SW 1271 (cell line): ENCODE results near the gene LIMK1.
"Not testable (repeated sequence)": the region's sequence is repeated elsewhere in the genome, so short reads cannot be mapped to it uniquely, and the experiment has no call there.

Source experiments
- DNase-seq, 2 experiments: peaks; one replicate each; lab custom pipeline; 2025; lab: John Stamatoyannopoulos, UW

The LIMK1 gene

DNA sequence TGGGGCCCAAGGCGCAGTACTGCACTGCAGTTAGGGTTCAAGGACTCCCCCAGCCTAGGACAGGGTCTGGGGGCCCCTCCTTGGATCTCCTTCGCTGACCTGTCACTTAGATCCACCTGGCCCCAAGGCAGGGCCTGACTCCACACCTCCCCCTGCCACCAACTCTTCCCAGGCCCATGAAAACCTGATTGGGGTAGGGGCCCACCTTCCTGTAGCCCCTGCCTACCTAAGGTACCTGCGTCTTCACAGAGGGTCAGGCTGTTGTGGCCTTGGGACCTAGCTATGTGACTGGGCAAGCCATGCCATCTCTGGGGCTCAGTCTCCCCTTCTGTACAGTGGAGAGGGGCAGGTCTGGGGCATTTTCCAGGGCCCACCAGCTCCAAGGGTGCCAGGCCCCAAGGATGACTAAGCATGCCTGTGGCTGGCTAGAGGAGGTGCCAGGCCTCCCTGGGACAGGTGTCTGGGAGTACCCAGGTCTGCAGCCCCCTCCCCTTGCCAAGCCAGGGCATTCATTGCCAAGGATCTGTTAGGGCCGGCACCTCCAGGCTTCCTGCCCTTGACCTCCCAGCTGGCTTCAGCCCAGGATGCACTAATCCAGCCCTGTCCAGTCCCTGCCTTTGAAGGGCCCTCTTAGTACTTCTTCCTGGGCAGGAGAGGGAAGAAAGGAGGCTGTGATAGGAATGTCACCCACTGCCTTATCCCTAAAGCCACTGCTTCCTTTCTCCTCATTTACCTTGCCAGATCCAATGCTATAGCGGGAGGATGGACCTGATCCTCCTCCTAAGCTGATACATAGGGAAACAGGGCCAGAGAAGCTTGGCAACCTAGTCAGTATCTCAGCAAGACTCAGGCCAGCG is 1.3 kb downstream of the LIMK1 start:
- DNase-seq = no peak

DNA sequence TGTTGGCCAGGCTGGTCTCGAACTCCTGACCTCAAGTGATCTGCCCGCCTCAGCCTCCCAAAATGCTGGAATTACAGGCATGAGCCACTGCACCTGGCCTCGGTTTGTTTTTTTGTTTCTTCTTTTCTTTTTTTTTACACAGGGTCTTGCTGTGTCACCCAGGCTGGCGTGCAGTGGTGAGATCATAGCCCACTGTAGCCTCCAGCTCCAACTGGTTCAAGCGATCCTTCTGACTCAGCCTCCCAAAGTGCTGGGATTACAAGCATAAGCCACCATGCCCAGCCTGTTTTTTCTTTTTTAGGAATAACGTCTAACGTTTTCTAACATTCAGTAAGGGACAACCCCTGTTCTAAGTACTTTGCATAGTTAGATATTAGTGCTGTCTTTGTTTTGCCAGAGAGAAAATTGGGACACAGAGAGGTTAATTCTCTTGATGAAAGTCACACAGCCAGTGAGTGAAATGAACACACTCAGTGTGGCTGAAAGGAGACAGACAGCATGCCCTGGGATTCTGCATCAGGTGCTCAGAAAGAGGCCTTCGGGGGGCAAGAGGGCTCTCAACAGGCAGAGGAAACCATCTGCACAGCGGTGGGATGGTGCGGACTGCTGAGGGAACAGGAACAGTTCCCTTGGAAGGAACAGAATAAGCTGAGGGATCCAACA is 4.3 kb downstream of the LIMK1 start:
- DNase-seq = no peak

DNA sequence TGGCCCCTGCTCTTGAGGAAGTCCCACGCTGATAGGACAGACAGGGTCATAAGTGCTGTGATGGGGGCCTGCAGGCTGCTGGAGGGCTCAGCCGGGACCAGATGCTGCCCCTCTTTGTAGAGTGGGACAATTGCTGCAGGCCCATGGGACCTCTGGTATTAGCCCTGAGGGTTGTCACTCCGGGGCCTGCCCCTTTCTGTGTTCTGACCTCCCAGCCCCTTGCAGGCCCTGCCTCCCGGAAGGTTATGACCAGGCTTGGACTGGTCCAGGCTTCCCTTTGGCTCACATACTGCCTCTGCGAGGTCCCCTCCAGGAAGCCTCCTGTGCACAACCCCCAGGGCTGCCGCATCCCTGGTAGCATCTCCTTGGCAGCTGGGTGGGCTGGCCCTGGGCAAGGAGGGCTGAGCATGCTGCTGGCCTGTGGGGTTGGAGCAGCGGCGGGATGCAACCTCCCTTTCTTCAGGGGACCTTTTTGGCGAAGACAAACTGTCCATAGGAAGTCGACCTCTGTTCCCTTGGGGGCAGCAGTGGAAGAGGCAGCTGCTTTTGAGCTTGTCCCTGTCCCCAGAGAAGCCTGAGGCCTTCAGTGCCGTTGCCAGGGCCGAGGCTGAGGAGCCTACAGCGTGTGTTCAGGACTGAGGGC is 8.8 kb downstream of the LIMK1 start:
- DNase-seq = no peak

DNA sequence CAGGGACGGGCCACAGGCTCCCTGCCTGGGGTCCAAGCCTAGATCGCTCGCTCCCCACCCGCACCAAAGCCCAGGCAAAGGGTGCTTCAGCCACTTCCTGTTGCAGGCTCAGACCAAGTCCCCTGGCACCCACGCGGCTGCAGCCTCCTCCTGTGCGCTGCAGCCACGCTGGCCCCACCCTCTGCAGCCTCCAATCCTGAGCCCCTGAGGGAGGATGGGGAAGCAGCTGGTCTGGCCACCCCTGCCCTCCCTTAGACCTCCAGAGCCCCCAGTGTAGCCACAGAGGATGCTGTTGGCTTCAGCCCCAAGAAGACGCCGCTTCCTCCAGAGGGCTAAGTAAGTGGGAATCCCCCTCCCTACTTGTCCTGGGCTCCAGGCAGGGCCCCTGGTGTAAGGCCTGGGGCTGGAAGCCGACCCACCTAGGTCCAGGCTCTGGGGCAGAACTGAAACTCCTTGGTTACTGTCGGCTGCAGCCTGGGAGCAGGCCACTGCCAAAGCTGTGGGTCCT is 9.4 kb downstream of the LIMK1 start:
- no peak for DNase-seq

DNA sequence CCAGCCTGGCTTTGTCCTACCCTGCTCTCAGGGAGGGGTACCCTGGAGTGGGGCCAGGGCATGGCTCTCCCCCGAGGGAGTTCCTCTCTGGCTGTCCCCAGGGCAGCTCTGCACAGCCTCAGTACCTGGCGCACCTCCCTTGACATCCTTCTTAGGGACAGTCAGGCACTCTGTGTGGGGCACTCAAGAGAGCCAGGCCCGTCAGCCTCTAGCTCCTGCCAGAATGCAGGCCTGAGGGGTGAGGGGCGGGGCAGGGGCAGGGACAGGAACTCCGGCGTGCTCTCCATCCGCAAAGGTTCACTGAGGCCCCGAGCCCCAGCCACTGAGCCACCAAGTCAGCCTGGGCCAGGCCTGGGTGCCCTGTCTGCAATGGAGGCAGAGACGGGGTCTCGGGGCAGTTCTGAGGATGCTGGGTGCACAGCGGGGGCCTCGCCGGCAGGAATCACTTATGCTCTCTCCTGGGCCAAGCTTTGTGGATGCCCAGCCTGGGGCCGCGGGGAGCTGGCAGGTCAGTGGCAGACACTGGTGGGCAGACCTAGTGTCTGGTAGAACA is 10.1 kb downstream of the LIMK1 start:
- DNase-seq = no peak

DNA sequence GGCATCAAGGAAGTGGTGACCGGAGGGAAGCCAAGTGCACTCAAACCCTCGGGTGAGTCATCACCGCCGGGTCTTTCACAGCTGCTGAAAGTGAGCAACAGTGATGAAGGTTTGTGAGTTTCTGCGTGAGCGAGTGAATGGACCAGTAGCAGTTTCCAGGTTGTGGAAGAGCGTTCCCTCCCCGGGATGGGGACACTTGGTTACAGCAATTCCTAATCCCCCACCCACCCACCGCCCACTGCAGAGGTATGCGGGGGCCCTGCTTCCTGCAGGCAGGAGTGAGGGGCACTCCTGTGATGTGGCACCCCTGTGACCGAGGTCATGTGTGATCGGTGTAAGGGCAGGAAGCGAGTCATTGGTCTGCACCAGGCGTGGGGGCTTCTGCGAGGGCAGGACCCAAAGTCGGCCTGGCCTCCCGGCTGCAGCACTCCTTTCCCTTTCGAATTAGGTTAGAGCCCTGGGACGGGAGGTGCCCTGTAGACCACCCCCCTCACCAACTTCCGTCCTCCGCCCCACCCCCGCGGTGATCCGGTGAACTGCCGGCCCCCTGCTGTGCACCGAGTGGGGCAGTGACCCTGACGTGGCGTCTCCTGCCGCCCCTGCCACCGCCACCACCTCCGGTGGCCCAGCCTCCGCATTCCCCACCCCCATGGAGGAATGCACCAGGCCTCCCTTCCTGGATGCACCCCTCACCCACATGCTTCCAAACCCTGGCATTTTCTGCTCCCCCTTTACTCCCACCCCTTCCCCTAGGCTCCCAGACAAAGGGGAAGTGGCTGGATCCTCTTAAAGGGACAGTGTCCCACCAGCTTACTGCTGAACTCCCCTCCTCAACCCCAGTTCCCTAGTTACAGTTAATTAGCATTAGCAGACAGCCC is 10.9 kb downstream of the LIMK1 start:
- peak; percentile 70 to 92 for DNase-seq

DNA sequence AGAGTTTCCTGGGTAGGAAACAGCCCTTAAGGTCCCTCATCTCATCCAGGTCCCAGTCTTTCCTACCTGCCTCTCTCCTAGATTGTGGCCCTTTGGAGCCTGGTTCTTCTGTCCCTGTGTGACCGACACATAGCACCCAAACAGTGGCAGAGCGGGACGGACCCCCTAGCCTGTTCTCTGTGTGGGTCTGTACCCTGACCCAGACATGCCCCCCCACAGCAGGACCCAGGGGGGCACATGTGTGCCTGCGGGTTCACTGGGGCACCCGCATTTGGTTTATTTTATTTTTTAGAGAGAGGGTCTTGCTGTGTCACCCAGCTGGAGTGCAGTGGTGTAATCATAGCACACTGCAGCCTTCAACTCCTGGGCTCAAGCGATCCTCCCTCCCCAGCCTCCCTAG is 11.5 kb downstream of the LIMK1 start:
- no peak for DNase-seq

DNA sequence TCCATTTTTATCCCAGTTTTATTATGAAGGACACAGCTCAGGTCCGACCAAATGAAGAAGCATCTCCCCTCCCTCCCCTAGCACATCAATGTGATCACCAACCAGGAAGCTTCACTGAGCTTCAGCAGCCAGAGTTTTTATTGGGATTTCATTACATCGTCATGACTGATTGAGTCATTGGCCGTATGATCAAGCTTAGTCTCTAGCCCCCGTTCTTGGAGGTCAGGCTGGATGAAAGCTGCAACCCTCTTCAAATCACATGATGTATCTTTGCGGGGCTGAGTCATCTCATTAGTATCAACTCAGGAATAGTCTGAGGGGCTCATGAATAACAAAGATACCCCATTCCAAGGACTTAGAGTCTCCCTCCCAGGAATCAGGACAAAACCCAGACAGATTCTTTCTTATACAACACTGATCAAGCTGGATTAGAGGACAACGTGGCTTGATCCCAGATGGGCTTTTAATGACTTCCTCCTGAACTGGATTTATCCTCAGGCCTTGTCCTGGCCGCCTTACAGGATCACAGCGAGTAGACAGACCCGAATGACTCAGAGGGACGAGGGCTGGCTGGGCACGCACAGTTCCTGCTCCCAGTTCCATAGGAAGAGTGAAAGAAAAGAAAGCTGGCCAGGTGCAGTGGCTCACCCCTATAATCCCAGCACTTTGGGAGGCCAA is 14.5 kb downstream of the LIMK1 start:
- DNase-seq = no peak

DNA sequence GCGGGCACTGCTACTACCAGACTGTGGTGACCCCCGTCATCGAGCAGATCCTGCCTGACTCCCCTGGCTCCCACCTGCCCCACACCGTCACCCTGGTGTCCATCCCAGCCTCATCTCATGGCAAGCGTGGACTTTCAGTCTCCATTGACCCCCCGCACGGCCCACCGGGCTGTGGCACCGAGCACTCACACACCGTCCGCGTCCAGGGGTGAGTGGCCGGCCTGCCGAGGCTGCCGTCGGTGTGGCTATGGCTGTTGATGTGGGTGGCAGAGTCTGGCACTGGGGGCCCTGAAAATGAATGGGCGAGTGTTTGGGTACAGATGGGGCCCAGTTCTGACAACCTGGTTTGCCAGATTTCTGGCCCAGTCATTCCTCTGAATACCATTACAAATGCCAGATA is 15.4 kb downstream of the LIMK1 start:
- no peak for DNase-seq

DNA sequence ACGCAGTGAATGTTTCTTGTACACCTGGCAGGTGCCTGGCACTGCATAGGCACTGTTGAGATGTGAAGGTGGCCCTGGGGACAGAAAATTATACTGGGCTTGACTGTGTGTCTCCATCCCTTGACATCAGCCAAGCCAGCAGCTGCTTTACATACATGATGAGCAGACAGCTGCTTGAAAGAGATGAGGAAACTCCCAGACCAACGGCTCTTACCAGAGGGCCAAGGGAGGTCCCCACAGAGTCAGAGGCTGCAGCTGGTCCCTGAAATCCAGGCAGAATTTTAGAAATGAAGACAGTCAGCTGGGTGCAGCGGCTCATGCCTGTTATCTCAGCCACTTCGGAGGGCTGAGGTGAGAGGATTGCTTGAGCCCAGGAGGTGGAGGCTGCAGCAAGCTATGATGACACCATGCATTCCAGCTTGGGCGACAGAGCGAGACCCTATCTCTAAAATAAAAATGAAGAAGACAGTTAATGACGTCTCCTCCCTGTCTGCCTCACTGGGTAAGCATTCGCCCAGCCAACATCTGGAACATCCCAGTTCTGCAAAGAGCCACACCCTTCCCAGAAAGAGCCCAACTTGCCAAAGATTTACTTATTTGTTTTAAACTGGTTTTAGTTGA is 17.6 kb downstream of the LIMK1 start:
- DNase-seq = no peak

DNA sequence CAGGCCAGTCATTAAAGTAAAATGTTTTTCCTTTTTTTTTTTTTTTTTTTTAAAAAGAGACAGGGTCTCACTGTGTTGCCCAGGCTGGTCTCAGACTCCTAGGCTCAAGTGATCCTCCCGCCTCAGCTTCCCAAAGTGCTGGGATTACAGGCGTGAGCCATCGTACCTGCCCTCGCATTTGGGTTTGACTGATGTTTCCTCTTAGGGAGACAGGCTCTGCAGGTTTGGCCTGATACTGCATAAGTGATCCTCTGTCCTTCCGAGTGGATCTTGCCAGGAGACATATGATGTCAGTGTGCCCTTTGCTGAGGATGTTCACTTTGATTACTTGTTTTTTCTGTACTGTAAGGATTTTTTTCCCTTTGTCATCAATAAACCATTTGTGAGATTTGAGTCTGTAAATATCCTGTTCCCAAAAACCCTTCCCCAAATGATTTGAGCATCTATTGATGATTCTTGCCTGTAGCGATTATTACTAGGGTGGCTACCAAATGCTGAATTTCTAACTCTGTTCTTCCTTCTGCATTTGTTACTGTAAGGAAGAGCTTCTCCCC is 19.7 kb downstream of the LIMK1 start:
- DNase-seq = no peak

DNA sequence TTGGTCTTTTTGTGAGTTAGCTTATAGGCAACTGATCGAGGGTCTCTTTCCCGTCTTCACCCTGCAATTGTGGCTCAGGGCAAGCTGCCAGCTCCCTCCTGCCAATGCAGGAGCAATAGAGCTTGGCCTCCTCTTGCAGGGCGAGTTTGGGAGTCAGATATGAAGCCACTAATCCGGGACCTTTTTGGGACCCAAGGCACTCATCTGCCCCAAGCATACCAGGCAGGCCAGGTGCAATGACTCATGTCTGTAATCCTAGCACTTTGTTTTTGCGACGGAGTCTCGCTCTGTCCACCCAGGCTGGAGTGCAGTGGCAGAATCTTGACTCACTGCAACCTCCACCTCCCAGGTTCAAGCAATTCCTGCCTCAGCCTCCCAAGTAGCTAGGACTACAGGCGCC is 21.1 kb downstream of the LIMK1 start:
- no peak for DNase-seq

DNA sequence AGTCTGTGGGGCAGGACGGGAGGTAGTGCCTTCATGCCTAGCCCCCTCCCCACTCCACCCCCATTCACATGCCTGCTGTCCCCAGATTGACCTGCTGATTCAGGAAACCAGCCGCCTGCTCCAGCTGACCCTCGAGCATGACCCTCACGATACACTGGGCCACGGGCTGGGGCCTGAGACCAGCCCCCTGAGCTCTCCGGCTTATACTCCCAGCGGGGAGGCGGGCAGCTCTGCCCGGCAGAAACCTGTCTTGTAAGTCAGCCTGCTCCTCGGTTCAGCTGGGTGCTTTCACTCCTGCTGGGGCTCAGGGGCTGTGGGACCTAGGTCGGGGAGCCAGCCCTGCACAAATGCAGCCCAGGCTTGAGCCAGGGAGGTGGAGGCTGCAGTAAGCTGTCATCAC is 22.4 kb downstream of the LIMK1 start:
- DNase-seq = no peak

DNA sequence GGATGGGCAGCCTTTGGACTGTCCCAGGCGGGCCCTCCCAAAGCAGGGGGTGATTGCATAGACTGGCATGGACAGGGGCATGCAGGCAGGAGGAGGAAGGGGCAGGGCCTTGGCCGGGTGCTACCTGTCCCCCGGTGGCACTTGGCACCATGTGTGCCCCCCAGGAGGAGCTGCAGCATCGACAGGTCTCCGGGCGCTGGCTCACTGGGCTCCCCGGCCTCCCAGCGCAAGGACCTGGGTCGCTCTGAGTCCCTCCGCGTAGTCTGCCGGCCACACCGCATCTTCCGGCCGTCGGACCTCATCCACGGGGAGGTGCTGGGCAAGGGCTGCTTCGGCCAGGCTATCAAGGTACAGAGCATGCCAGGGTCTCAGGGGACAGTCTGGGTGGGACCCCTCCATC is 23.2 kb downstream of the LIMK1 start:
- DNase-seq = no peak

DNA sequence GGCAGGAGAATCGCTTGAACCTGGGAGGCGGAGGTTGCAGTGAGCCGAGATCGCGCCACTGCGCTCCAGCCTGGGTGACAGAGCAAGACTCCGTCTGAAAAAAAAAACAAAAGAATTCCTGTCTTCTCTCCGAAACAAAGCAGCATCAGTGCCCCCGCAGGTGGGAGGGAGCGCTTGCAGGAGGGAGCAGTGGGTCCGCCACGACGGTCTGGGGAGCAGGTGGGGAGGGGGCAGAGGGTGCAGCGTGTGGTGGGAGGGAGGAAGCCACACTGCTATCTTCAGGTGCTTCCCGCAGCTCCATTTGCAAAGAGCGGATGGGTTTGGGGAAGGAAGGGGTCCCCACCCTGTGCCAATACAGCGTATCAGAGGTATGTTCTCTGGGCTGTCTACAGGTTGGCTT is 31.7 kb downstream of the LIMK1 start:
- no peak for DNase-seq

DNA sequence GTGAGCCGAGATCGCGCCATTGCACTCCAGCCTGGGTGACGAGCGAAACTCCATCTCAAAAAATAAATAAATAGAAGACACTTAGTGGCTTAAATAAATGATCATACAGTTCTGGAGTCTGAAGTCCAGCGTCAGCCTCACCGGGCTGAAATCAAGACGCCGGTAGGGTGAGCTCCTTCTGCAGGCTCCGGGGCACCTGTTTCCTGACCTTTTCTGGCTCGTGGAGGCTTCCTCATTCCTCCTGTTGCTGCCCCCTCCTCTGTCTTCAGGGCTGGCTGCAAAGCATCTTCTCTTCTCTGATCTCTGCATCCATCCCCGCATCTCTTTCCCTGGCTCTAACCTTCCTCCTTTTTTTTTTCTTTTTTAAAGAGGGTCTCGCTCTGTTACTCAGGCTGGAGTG is 32.8 kb downstream of the LIMK1 start:
- no peak for DNase-seq

DNA sequence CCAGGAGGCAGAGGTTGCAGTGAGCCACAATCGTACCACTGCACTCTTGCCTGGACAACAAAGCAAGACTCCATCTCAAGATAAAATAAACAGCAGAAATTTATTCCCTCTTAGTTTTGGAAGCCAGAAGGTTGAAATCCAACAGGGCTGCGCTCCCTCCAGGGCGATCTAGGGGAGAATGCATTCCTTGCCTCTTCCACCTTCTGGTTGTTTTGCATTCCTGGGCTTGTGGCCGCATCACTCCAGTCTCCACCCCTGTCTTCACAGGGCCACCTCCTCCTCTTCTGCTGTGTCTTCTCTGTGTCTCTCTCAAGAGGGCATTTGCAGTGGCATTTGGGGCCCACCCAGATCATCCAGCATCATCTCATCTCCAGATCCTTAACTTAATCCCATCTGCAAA is 36.2 kb downstream of the LIMK1 start:
- DNase-seq = no peak

DNA sequence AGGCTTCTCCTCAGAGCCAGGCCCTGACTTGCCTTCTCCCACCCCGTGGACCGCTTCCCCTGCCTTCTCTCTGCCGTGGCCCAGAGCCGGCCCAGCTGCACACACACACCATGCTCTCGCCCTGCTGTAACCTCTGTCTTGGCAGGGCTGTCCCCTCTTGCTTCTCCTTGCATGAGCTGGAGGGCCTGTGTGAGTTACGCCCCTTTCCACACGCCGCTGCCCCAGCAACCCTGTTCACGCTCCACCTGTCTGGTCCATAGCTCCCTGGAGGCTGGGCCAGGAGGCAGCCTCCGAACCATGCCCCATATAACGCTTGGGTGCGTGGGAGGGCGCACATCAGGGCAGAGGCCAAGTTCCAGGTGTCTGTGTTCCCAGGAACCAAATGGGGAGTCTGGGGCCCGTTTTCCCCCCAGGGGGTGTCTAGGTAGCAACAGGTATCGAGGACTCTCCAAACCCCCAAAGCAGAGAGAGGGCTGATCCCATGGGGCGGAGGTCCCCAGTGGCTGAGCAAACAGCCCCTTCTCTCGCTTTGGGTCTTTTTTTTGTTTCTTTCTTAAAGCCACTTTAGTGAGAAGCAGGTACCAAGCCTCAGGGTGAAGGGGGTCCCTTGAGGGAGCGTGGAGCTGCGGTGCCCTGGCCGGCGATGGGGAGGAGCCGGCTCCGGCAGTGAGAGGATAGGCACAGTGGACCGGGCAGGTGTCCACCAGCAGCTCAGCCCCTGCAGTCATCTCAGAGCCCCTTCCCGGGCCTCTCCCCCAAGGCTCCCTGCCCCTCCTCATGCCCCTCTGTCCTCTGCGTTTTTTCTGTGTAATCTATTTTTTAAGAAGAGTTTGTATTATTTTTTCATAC is 38.0 kb downstream of the LIMK1 start:
- DNase-seq = no peak

DNA sequence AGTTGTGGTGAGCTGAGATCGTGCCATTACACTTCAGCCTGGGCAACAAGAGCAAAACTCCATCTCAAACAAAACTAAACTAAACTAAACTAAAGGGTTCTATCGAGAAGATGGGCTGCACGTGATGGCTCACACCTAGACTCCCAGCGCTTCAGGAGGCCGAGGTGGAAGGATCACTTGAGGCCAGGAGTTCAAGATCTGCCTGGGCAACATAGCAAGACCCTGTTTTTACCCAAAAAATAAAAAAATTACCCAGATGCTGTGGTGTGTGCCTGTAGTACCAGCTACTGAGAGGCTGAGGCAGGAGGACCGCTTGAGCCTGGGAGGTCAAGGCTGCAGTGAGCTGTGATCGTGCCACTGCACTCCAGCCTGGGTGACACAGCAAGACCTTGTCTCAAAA is 40.3 kb downstream of the LIMK1 start:
- not testable (repeated sequence) for DNase-seq
